ENCODE measurements around the gene ZNF775. TPM values are rescaled to one million over a fixed set of nuclear protein-coding genes. Genes with fewer than 3 reads are reported as not detected.

Gene ZNF775
- total and polyA plus RNA-seq, 2 of the 13 experiments (the other 11 are each of a cell fraction or from before 2014, with no cell fraction given), result 3.1 to 3.2 TPM

GRCh38 chr7:150383710-150384397, 4.7 kb downstream of the ZNF775 start (continued):
- TF ChIP-seq MED8 (CRISPR knock-in tag; IDR thresholded peaks at IDR 0.05; ENCODE audit: insufficient replicate concordance), result no peak
- TF ChIP-seq BATF2 (CRISPR knock-in tag; IDR thresholded peaks at IDR 0.05), result no peak
- TF ChIP-seq ZIK1 (CRISPR knock-in tag; IDR thresholded peaks at IDR 0.05; ENCODE audit: borderline replicate concordance, low read depth), result peak; percentile 19; the same call in 1 of the 2 replicates
- TF ChIP-seq TBX2 (CRISPR knock-in tag; IDR thresholded peaks at IDR 0.05; ENCODE audit: borderline replicate concordance), result peak; percentile 88
- TF ChIP-seq ZNF841 (CRISPR knock-in tag; IDR thresholded peaks at IDR 0.05; ENCODE audit: borderline replicate concordance), result no peak
- TF ChIP-seq ZBTB46 (CRISPR knock-in tag; IDR thresholded peaks at IDR 0.05; ENCODE audit: borderline replicate concordance), result no peak
- TF ChIP-seq RNF2 (conservative IDR thresholded peaks at IDR 0.05; ENCODE audit: low read depth), result no peak
- no peak for TF ChIP-seq TERF1 (CRISPR knock-in tag; IDR thresholded peaks at IDR 0.05)
- 0 out of 2 replicates have a peak, but pooled peaks have one; percentile 45 for TF ChIP-seq BCL6 (CRISPR knock-in tag; IDR thresholded peaks at IDR 0.05)
- peak; percentile 93 for TF ChIP-seq ZNF136 (CRISPR knock-in tag; IDR thresholded peaks at IDR 0.05; ENCODE audit: low read depth)
- peak; percentile 73 for TF ChIP-seq ATF7-NPFF (CRISPR knock-in tag; IDR thresholded peaks at IDR 0.05; ENCODE audit: low read depth)
- TF ChIP-seq NR2F1 (CRISPR knock-in tag; IDR thresholded peaks at IDR 0.05), result peak in 1 of 2 experiments; percentile 47; a peak in 1 of 4 replicates
- TF ChIP-seq ZNF747 (CRISPR knock-in tag; IDR thresholded peaks at IDR 0.05; ENCODE audit: borderline replicate concordance), result 0 out of 2 replicates have a peak, but pooled peaks have one; percentile 60
- no peak for TF ChIP-seq XBP1 (CRISPR knock-in tag; IDR thresholded peaks at IDR 0.05)
- TF ChIP-seq HOXD1 (CRISPR knock-in tag; IDR thresholded peaks at IDR 0.05), result peak; percentile 38; the same call in 1 of the 2 replicates
- peak; percentile 37; the same call in 1 of the 2 replicates for TF ChIP-seq MAZ (IDR thresholded peaks at IDR 0.05; ENCODE audit: borderline replicate concordance, low read depth, low read length)
- TF ChIP-seq MAZ (CRISPR knock-in tag; IDR thresholded peaks at IDR 0.05; ENCODE audit: low read depth), result peak; percentile 93
- peak; percentile 92; the same call in 2 of the 3 replicates for TF ChIP-seq MXI1 (IDR thresholded peaks at IDR 0.05; ENCODE audit: borderline replicate concordance, low read depth, low read length)
- TF ChIP-seq TFE3 (CRISPR knock-in tag; IDR thresholded peaks at IDR 0.05), result no peak
- 0 out of 2 replicates have a peak, but pooled peaks have one; percentile 39 for TF ChIP-seq ZNF546 (CRISPR knock-in tag; conservative IDR thresholded peaks at IDR 0.05)
- TF ChIP-seq ZNF788 (CRISPR knock-in tag; IDR thresholded peaks at IDR 0.05; ENCODE audit: borderline replicate concordance), result peak; percentile 90
- no peak for TF ChIP-seq CBX5 (CRISPR knock-in tag; IDR thresholded peaks at IDR 0.05; ENCODE audit: borderline replicate concordance)
